GM18868 (cell line): Measurements from ENCODE around the gene UXS1.
"Not testable (repeated sequence)": the region's sequence is repeated elsewhere in the genome, so short reads cannot be mapped to it uniquely, and the experiment has no call there.

Source experiments
- ATAC-seq: cut with Tn5 transposase; IDR thresholded peaks from one replicate; pipeline ENCODE4 v1.9.1; 2021; ENCODE audit warnings: mild to moderate bottlenecking, moderate library complexity; ENCODE audit not compliant: unreplicated experiment

Gene UXS1

GRCh38 chr2:106193977-106194778 is at the start of gene UXS1:
Gene UXS1, minus strand, starts transcription at chr2:106194301. Its CDS starts 60 bp downstream, at chr2:106194241.
- peak; percentile 67 for ATAC-seq

GRCh38 chr2:106239491-106239890 is 45.4 kb upstream of the UXS1 start:
- not testable (repeated sequence) for ATAC-seq

- not testable (repeated sequence) for ATAC-seq
Measured at GRCh38 chr2:106235392-106235791, 41.3 kb upstream of the UXS1 start.

DNA sequence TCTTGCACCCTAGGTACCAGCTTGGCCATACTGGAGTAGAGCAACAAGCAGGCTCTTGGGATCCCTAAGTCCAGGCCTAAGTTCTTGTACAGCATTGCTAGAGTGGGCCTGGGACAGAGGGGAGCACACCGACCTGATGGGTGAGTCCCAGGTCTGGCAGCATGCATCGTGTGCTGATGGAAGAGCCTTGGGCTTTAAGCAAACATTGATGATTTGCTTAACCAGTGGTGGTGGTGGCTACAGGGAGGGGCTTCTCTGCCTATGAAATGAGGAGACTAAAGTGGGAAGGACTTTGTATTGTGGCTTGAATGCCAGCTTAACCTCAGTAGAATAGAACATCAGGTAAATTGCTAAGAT is 39.2 kb upstream of the UXS1 start:
- ATAC-seq = no peak

- no peak for ATAC-seq
Measured at GRCh38 chr2:106232638-106233349, 38.7 kb upstream of the UXS1 start.

- no peak for ATAC-seq
Measured at GRCh38 chr2:106223347-106223746, 29.2 kb upstream of the UXS1 start.

DNA sequence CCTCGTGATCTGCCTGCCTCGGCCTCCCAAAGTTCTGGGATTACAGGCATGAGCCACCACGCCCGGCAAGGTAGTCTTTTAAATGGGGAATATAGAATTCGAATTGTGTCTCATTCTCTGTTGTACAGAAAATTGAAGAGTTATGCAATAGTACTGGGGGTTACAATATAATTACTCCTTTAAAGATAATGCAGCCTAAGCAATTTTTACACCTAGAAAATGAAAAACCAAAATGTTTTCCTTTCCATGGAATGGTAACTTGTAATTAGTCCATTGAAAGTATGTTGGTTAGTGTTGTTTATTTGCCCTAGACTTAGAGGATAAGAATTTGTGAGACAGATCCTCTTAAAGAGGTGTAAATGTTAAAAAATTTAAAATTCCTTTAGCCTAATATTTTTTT is 28.0 kb upstream of the UXS1 start:
- ATAC-seq = not testable (repeated sequence)

- ATAC-seq = no peak
Measured at GRCh38 chr2:106219813-106220212, 25.7 kb upstream of the UXS1 start.

- ATAC-seq = not testable (repeated sequence)
Measured at GRCh38 chr2:106219157-106219556, 25.1 kb upstream of the UXS1 start.

- ATAC-seq = no peak
Measured at GRCh38 chr2:106208874-106209273, 14.8 kb upstream of the UXS1 start.

DNA sequence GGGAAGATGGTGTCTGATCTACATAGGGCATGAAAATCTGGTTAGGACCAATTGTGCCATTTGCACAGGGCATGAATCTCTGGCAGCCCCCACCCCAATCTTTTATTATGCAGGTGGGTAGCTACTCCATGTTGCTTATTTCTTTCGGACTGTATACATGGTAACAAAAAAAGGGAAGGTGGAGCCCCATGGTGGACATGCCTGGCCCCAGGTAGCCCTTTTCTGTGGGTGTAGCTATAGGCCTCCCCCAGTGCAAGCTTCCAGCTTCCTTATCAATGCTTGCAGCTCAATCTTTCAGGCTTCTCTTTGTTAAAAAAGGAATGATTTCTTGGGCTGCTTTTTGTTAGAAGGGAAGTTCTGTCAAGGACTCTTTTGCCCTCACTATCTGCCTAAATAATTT is 14.3 kb upstream of the UXS1 start:
- ATAC-seq = no peak

DNA sequence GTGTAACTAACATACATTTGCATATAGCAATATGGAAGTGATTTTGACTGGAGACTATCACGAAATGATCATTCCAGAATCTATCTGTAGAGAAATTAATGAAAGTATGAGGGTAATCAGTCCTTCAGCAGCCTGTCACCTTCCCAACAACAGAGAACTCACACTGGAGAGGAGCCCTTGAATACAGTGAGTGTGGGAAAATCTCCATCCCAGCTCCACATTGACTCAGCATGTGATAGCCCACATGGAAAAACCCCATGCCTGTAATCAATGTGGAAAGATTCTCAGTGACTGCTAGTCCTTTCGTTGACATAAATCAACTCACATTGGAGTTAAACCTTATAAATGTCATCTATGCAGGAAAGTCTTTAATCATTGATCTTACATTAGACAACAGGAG is 13.1 kb upstream of the UXS1 start:
- no peak for ATAC-seq

GRCh38 chr2:106205488-106205887 is 11.4 kb upstream of the UXS1 start:
- no peak for ATAC-seq

DNA sequence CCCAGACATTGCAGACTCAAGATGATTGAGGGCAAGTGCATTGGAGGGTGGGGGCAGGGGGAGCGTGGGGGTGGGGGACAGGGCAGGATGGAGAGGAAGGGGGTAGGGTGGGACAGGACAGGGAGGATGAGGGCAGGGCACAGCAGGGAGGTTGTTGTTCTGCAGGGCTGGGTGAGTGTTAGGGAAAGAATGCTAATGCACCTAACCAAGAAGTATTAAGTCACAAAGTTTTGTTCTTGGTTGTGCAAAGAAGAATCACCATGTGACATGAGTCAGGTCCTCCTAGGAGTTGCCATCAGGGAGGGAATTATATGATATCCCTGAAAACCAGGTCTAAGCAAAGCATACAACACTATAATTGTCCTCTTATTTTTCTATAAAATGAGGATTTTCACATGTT is 10.4 kb upstream of the UXS1 start:
- not testable (repeated sequence) for ATAC-seq

DNA sequence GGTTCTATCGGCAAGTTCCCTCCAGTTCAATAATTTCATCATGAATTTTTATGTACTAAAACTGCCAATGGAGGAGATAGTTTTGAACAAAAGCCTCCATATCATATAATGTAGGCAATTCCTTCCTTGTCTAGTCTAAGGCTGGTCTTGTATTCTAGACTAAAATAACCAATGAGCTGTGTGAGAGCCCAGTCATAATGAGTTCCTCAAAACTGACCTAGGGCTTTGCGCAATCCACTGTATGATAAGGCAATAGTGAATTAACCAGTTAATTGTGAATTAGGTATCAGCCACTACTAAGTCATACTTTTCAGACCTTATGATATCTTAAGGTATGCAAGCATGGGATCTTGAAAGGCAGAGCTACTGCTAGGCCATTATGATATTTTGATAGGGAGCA is 7.6 kb upstream of the UXS1 start:
- no peak for ATAC-seq

GRCh38 chr2:106197878-106198277 is 3.8 kb upstream of the UXS1 start:
- ATAC-seq = no peak

- ATAC-seq = no peak
Measured at GRCh38 chr2:106195981-106196380, 1.9 kb upstream of the UXS1 start.

GRCh38 chr2:106195456-106195855 is 1.4 kb upstream of the UXS1 start:
- no peak for ATAC-seq

GRCh38 chr2:106193690-106193976 is 468 bp downstream of the UXS1 start:
- no peak for ATAC-seq

DNA sequence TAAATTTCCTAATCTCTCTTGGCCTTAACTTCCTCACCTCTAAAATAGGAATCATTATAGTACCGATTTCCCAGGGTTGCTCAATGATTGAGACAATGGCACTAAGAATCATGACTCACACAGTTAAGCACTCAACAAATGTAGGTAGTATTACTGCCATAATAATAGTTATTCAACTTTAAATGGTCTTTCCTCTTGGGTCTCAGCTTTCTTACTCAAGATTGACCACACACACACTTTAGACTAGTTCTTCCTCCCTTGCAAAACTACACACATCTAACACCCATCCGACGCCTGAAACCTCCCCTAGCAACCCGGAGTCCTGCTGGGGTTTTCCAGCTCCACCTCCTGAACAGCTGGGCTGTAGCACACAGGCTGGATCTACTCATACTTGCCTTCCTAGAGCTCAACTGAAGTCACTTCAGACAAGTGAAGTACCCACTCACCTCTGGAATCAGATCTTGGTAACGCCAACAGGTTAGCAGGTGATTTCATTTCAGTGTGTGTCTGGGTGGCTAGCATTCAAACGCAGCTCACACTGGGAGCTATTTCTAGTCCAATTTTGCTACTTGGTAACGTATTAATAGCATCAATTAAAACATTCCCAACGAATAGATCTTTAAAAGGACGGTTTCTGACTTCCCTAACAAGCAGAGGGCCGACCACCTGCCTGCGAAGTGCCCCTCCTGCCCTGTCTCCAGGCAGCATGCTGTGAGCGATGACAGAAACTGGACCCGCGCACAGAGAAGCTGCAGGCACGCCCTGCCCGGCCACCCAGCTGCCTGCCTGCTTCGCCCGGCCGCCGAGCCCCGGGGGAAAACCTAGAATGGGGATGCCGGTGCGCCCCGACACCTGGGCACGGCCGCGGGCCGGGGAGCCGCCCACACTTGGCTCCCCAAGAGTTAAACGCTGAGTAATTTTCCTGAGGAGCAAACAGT is 1.1 kb downstream of the UXS1 start:
- ATAC-seq = peak; percentile 62

- ATAC-seq = no peak
Measured at GRCh38 chr2:106191511-106192016, 2.5 kb downstream of the UXS1 start.
